B cell (primary cell): Measurements from ENCODE around the gene FTO. TPM values are rescaled to one million over a fixed set of nuclear protein-coding genes. Genes with fewer than 3 reads are reported as not detected.

Experiments
- ATAC-seq: fragments of 200-7000 bp; cut with Tn5 transposase; one replicate; pipeline ENCODE4 v1.10.0; 2021; ENCODE audit warnings: low read depth, mild to moderate bottlenecking, moderate number of reproducible peaks, moderate library complexity
- CTCF ChIA-PET: fragments of 350-600 bp; sonication (Branson Sonifier 250); formaldehyde crosslinking; loops from one replicate; lab custom pipeline; 2021; ENCODE audit warnings: antibody characterized with exemption, inconsistent platforms; lab: Charles Lee
- POLR2A ChIA-PET: fragments of 350-600 bp; sonication (Branson Sonifier 250); formaldehyde crosslinking; loops from one replicate; lab custom pipeline; 2021; ENCODE audit warnings: antibody characterized with exemption; lab: Charles Lee
- DNase-seq: peaks from one replicate; pipeline ENCODE4 v3.0.0; 2013
- H2AFZ ChIP-seq: 2 replicates; pipeline ENCODE4 v1.6.1; 2012; ENCODE audit warnings: mild to moderate bottlenecking, low read depth, low read length; ENCODE audit not compliant: insufficient read depth, poor library complexity, severe bottlenecking
- H3K27ac ChIP-seq, 2 donors: 1 replicate in 1 of 2; 2 replicates in 1 of 2; pipeline ENCODE4 v1.5.1; 2012 to 2013; ENCODE audit warnings: low read length in 2 of 2, mild to moderate bottlenecking in 2 of 2, moderate library complexity in 1 of 2
- H3K27me3 ChIP-seq, 4 experiments: fragments of 200-600 bp in 1 of 4; sonication (generic) in 1 of 4; replicated peaks in 1 of 4; 1 replicate in 2 of 4; 2 replicates in 2 of 4; pipeline versions ENCODE4 v1.6.1 to v1.7.0; 2013 to 2016; ENCODE audit warnings: low read length in 3 of 4, mild to moderate bottlenecking in 2 of 4, mixed read lengths in 1 of 4, moderate library complexity in 1 of 4; ENCODE audit not compliant: insufficient read depth in 4 of 4, control insufficient read depth in 3 of 4; ENCODE audit errors: control extremely low read depth in 1 of 4
- H3K36me3 ChIP-seq, 2 experiments: replicated peaks in 1 of 2; 1 replicate in 1 of 2; 2 replicates in 1 of 2; pipeline versions ENCODE4 v1.6.1 to v1.7.1; 2013; ENCODE audit warnings: low read length in 1 of 2; ENCODE audit not compliant: insufficient read depth in 2 of 2, control insufficient read depth in 1 of 2; ENCODE audit errors: control extremely low read depth in 1 of 2, extremely low read depth in 1 of 2
- H3K4me1 ChIP-seq, 2 donors: fragments of 200-600 bp in 1 of 2; sonication (generic) in 1 of 2; 1 replicate in 1 of 2; 2 replicates in 1 of 2; pipeline versions ENCODE4 v1.5.1 to v1.6.1; 2013 to 2017; ENCODE audit warnings: low read length in 2 of 2; ENCODE audit not compliant: control insufficient read depth in 2 of 2, insufficient read depth in 2 of 2
- H3K4me2 ChIP-seq: replicated peaks from 2 replicates; pipeline ENCODE3; 2012; ENCODE audit warnings: mild to moderate bottlenecking, low read depth, low read length; ENCODE audit not compliant: poor library complexity, severe bottlenecking
- H3K4me3 ChIP-seq, 5 experiments: fragments of 200-600 bp in 1 of 5; sonication (generic) in 1 of 5; 1 replicate in 3 of 5; 2 replicates in 2 of 5; pipeline versions ENCODE4 v1.5.1 to v1.7.0; 2011 to 2016; ENCODE audit warnings: low read length in 4 of 5, mild to moderate bottlenecking in 4 of 5, low read depth in 2 of 5, control low read depth in 1 of 5, moderate library complexity in 1 of 5; ENCODE audit not compliant: insufficient read depth in 1 of 5; ENCODE audit errors: control extremely low read depth in 1 of 5, extremely low read depth in 1 of 5
- H3K79me2 ChIP-seq: fragments of 200-600 bp; sonication (generic); one replicate; pipeline ENCODE4 v1.6.0; 2016; ENCODE audit warnings: low read length; ENCODE audit not compliant: control insufficient read depth, insufficient read depth
- H3K9ac ChIP-seq: fragments of 200-600 bp; sonication (generic); 2 replicates; pipeline ENCODE4 v1.6.1; 2017; ENCODE audit warnings: mild to moderate bottlenecking, low read length, moderate library complexity
- H3K9me3 ChIP-seq, 3 donors: one replicate each; pipeline versions ENCODE4 v1.6.1 to v1.7.1; 2013; ENCODE audit warnings: low read length in 2 of 3; ENCODE audit not compliant: control insufficient read depth in 2 of 3, insufficient read depth in 1 of 3; ENCODE audit errors: control extremely low read depth in 1 of 3
- H4K20me1 ChIP-seq: 2 replicates; pipeline ENCODE4 v1.6.0; 2012; ENCODE audit warnings: mild to moderate bottlenecking, low read length; ENCODE audit not compliant: insufficient read depth, control insufficient read depth, poor library complexity, severe bottlenecking
- H3K27ac Mint-ChIP-seq: one replicate; pipeline ENCODE4 v1.8.0; 2021; ENCODE audit warnings: mixed read lengths
- H3K27me3 Mint-ChIP-seq: one replicate; pipeline ENCODE4 v1.8.0; 2021; ENCODE audit warnings: mixed read lengths
- H3K4me1 Mint-ChIP-seq: one replicate; pipeline ENCODE4 v1.8.0; 2021; ENCODE audit warnings: mixed read lengths
- H3K4me3 Mint-ChIP-seq: one replicate; pipeline ENCODE4 v1.8.0; 2021; ENCODE audit warnings: mixed read lengths
- H3K9me3 Mint-ChIP-seq: one replicate; pipeline ENCODE4 v1.8.0; 2022; ENCODE audit warnings: mixed read lengths; ENCODE audit not compliant: insufficient read depth
- EZH2 ChIP-seq: IDR thresholded peaks from 2 replicates; pipeline ENCODE4 v1.6.1; 2012; ENCODE audit warnings: borderline replicate concordance, low read depth, mild to moderate bottlenecking, moderate library complexity, low read length; ENCODE audit not compliant: insufficient read depth, poor library complexity, severe bottlenecking
- WGBS: methylation state at CpG from one replicate; pipeline ENCODE4 v1.1.5; 2013; ENCODE audit warnings: missing lambda C conversion rate; ENCODE audit not compliant: insufficient coverage; 5-methylcytosine and 5-hydroxymethylcytosine counted together
- intact Hi-C: fragments of 100-400 bp; cut with micrococcal nuclease; formaldehyde crosslinking; loops from one replicate; pipeline ENCODE4 v1.10.0; 2022
- polyA plus RNA-seq: library from polyadenylated mRNA; depleted of rRNA; stranded (reverse); fragments of >200 nt; gene quantifications from 2 replicates; pipeline ENCODE4 v1.2.3, GENCODE V29; 2012
- total RNA-seq, 2 donors: library from RNA; stranded (reverse); fragments of 120-200 nt in 1 of 2; gene quantifications; 1 replicate in 1 of 2; 2 replicates in 1 of 2; pipeline versions ENCODE4 v1.2.3 to v1.2.4, GENCODE V29; 2013 to 2022
- TF ChIP-seq, protein P1 (sequence below): fragments of 200-600 bp; IDR thresholded peaks from one replicate; pipeline ENCODE4 v1.8.0; 2022; ENCODE audit warnings: antibody characterized with exemption, mild to moderate bottlenecking

Gene FTO
- total and polyA plus RNA-seq, 2 donors (not counting 1 experiment from before 2014, with no cell fraction given): 26.5 to 68.5 TPM

DNA sequence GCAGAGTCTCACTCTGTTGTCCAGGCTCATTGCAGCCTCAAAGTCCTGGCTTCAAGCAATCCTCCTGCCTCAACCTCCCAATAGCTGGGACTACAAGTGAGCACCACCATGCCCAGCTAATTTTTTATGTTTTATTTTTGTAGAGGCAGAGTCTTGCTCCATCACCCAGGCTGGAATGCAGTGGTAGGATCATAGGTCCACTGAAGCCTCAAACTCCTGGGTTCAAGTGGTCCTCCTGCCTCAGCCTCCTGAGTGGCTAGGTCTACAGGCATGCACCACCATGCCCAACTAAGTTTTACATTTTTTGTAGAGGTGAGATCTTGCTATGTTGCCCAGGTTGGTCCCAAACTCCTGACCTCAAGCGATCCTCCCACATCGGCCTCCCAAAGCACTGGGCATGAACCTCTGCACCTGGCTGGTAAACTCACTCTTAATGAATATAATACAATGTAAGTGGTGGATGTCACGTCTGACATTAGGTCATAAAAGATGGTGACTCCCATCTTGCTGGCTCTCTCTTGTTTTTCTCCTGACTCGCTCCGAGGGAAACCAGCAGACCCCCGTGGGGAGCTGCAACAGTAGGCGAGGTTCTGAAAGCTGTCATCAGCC, 456.4 kb downstream of the FTO start:
- no peak overlapping the region for H3K4me3 ChIP-seq
- ATAC-seq (no peak), DNase-seq (no peak)
- intact Hi-C loops: no loop called here
- H3K27me3 ChIP-seq: no peaks in the 10 kb centered on the region
- no peak overlapping the region for H3K4me2 ChIP-seq
- no peaks in the 10 kb centered on the region for H4K20me1 ChIP-seq
- Mint-ChIP-seq H3K27ac (no peak overlapping the region), H3K4me3 (no peak overlapping the region), H3K4me1 (no peaks in the 10 kb centered on the region), H3K27me3 (peaks cover 4% of the 10 kb centered on the region), H3K9me3 (peaks cover 8% of the 10 kb centered on the region)
- no peaks in the 10 kb centered on the region for H3K79me2 ChIP-seq
- no peaks in the 10 kb centered on the region for H3K4me1 ChIP-seq
- H2AFZ ChIP-seq: no peak overlapping the region
- peaks cover 0 to 22% (median 0%) of the 10 kb centered on the region in 3 donors for H3K9me3 ChIP-seq
- ChIA-PET POLR2A (no interaction called here), CTCF (no interaction called here)
- H3K9ac ChIP-seq: no peak overlapping the region
- no peak overlapping the region for H3K27ac ChIP-seq
- H3K36me3 ChIP-seq: no peaks in the 10 kb centered on the region
- 95% methylated on average over 4 of the region's 7 CpGs for WGBS
- TF ChIP-seq, protein P1, sequence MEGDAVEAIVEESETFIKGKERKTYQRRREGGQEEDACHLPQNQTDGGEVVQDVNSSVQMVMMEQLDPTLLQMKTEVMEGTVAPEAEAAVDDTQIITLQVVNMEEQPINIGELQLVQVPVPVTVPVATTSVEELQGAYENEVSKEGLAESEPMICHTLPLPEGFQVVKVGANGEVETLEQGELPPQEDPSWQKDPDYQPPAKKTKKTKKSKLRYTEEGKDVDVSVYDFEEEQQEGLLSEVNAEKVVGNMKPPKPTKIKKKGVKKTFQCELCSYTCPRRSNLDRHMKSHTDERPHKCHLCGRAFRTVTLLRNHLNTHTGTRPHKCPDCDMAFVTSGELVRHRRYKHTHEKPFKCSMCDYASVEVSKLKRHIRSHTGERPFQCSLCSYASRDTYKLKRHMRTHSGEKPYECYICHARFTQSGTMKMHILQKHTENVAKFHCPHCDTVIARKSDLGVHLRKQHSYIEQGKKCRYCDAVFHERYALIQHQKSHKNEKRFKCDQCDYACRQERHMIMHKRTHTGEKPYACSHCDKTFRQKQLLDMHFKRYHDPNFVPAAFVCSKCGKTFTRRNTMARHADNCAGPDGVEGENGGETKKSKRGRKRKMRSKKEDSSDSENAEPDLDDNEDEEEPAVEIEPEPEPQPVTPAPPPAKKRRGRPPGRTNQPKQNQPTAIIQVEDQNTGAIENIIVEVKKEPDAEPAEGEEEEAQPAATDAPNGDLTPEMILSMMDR: no peak
- no peak for TF ChIP-seq EZH2

DNA sequence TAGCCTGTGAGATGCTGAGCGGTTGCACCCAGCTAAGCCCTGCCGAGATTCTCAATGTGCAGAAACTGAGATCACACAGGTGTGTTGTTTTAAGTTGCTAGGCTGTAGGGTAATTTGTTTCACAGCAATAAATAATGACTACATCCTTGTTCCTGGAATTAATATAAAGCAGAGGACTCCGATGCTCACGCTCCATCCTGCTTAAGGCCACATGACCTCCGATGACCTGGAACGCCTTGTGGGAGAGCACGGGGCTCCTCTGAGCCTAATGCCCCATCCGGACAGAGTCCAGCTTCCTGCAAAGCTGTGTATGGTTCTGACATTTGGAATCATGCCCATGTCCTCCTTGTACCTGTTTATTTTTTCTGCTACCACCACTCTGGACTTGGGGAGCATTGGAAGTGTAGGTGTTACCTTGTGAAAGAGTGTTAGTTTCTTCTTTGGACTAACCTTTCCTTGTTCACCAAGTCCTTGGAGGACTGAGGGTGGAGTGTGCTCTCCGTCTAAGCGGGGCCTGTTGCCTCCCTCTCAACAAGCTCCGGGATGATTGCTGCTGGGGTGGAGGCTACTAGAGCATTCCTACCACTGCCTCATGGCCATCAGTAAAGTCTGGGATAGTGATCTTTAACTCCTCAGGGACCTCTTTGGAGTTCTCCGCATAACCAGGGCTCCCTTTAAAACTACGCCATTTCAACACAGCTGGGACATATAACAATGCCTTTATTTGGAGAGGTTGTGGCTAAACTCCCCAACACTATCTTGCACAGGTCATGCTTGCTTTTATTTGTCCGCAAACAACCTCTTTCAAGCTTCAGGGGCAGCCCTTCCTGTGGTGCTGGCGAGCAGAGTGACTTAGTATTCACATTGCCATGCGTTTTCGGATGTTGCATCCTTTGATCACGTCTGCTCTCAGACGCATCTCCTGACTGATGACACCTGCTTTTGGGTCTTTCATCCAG, 457.3 kb downstream of the FTO start:
- Histone ChIP-seq H3K36me3 (no peaks in the 10 kb centered on the region), H3K27ac (no peak overlapping the region), H2AFZ (no peak overlapping the region), H3K4me3 (no peak overlapping the region), H3K9ac (no peak overlapping the region), H3K4me2 (no peak overlapping the region), H4K20me1 (no peaks in the 10 kb centered on the region), H3K79me2 (no peaks in the 10 kb centered on the region), H3K27me3 (no peaks in the 10 kb centered on the region), H3K9me3 (peaks cover 0 to 19% (median 0%) of the 10 kb centered on the region in 3 donors), H3K4me1 (no peaks in the 10 kb centered on the region)
- POLR2A ChIA-PET: no interaction called here
- intact Hi-C loops: no loop called here
- no peak overlapping the region for H3K27ac Mint-ChIP-seq
- 88% methylated on average over 13 of the region's 19 CpGs for WGBS
- CTCF ChIA-PET: no interaction called here
- no peak for TF ChIP-seq EZH2
- TF ChIP-seq, protein P1: no peak
- no peaks in the 10 kb centered on the region for H3K4me1 Mint-ChIP-seq
- H3K27me3 Mint-ChIP-seq: peaks cover 4% of the 10 kb centered on the region
- ATAC-seq (no peak), DNase-seq (no peak)
- H3K4me3 Mint-ChIP-seq: no peak overlapping the region
- peaks cover 8% of the 10 kb centered on the region for H3K9me3 Mint-ChIP-seq
